Ascending aorta (tissue), 2 donors: Measurements from ENCODE around the gene DNPEP. TPM values are rescaled to one million over a fixed set of nuclear protein-coding genes. Genes with fewer than 3 reads are reported as not detected.

ENCODE experiments used
- DNase-seq, 2 donors: peaks; one replicate each; pipeline ENCODE4 v3.0.0-alpha.2; 2019; ENCODE audit warnings: low spot score in 2 of 2
- H3K27ac ChIP-seq, 2 donors: fragments of 200-600 bp; sonication (generic); one replicate each; pipeline ENCODE4 v1.5.1; 2016 to 2017; ENCODE audit warnings: mild to moderate bottlenecking in 1 of 2
- H3K27me3 ChIP-seq: fragments of 200-600 bp; sonication (generic); one replicate; pipeline ENCODE4 v1.5.1; 2017
- H3K36me3 ChIP-seq, 2 donors: fragments of 200-600 bp; sonication (generic); one replicate each; pipeline ENCODE4 v1.5.1; 2016
- H3K4me1 ChIP-seq, 2 donors: fragments of 200-600 bp; sonication (generic); one replicate each; pipeline ENCODE4 v1.5.1; 2016 to 2017; ENCODE audit warnings: mild to moderate bottlenecking in 1 of 2
- H3K4me3 ChIP-seq, 2 donors: fragments of 200-600 bp; sonication (generic); one replicate each; pipeline ENCODE4 v1.5.1; 2016 to 2017; ENCODE audit warnings: mild to moderate bottlenecking in 1 of 2
- H3K9me3 ChIP-seq, 2 donors: fragments of 200-600 bp; sonication (generic); one replicate each; pipeline ENCODE4 v1.5.1; 2016
- intact Hi-C: fragments of 100-400 bp; cut with DNase I; formaldehyde crosslinking; loops from one replicate; pipeline ENCODE4 v1.15.1; 2023
- total RNA-seq: library from RNA; depleted of rRNA; stranded (reverse); fragments of >200 nt; gene quantifications from one replicate; pipeline ENCODE4 v1.1.0, GENCODE V29; 2016
- TF ChIP-seq, protein P1 (sequence below), 3 experiments: fragments of 200-600 bp in 2 of 3; fragments of 450-650 bp in 1 of 3; sonication (generic) in 2 of 3; IDR thresholded peaks; one replicate each; pipeline ENCODE4 v1.5.1; 2016 to 2019; ENCODE audit warnings: antibody characterized with exemption in 3 of 3, mild to moderate bottlenecking in 1 of 3, moderate library complexity in 1 of 3

The DNPEP gene
- total RNA-seq, 1 donor from 2014 or later: 113 TPM

DNA sequence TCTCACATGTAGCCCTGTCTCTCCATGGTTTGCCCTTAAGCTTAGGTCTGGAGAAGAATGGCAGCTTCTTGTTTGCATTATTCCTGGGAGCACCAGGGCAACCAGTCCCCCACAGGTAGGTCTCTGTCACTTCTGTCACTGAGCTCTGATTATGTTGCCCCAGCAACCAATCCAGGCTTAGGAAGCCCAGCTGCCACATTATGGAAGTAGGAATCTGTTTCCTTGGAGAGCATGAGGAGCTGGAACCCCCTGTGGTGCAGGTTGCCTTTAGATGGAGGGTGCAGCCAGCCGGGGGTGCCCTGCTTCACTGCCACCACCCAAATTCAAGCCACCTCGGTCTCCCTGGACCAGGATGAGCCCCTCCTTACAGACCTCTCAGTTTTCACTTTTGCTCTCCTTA is 60.0 kb downstream of the DNPEP start:
- Histone ChIP-seq H3K36me3 (no peaks in the 10 kb centered on the region), H3K4me3 (no peak overlapping the region), H3K27ac (no peak overlapping the region), H3K4me1 (no peaks in the 10 kb centered on the region), H3K27me3 (peaks cover 5% of the 10 kb centered on the region), H3K9me3 (no peaks in the 10 kb centered on the region)
- TF ChIP-seq, protein P1, sequence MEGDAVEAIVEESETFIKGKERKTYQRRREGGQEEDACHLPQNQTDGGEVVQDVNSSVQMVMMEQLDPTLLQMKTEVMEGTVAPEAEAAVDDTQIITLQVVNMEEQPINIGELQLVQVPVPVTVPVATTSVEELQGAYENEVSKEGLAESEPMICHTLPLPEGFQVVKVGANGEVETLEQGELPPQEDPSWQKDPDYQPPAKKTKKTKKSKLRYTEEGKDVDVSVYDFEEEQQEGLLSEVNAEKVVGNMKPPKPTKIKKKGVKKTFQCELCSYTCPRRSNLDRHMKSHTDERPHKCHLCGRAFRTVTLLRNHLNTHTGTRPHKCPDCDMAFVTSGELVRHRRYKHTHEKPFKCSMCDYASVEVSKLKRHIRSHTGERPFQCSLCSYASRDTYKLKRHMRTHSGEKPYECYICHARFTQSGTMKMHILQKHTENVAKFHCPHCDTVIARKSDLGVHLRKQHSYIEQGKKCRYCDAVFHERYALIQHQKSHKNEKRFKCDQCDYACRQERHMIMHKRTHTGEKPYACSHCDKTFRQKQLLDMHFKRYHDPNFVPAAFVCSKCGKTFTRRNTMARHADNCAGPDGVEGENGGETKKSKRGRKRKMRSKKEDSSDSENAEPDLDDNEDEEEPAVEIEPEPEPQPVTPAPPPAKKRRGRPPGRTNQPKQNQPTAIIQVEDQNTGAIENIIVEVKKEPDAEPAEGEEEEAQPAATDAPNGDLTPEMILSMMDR (IDR thresholded peaks at IDR 0.05): no peak
- intact Hi-C loops: no loop called here
- DNase-seq: no peak

DNA sequence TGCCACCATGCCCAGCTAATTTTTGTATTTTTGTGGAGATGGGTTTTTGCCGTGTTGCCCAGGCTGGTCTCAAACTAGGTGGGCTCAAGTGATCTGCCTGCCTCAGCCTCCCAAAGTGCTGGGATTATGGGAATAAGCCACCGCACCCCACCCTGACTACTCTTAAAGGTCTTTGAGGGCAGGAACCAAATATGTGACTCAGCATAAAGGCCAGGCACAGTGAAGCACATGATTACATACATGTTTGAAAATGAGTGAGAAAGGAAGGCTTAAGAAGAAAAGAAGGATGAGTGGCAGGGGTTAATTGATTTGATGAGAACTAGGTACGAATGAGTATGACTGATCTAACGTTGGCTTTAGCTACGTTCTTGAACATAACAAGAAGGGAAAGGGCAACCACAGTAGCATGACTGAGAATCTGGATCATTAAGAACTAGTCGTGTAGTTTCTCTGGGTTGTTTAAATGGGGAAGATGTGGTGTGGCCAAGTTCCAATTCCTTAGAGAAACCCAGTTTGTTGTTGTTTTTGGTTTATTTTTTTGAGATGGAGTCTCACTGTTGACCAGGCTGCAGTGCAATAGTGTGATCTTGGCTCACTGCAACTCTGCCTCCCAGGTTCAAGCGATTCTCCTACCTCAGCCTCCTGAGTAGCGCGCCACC is 61.9 kb downstream of the DNPEP start:
- no peaks in the 10 kb centered on the region for H3K4me1 ChIP-seq
- no peak overlapping the region for H3K4me3 ChIP-seq
- TF ChIP-seq, protein P1 (IDR thresholded peaks at IDR 0.05): no peak
- no peak overlapping the region for H3K27ac ChIP-seq
- H3K9me3 ChIP-seq: no peaks in the 10 kb centered on the region
- no peaks in the 10 kb centered on the region for H3K27me3 ChIP-seq
- DNase-seq: no peak
- no peaks in the 10 kb centered on the region for H3K36me3 ChIP-seq
- intact Hi-C loops: no loop called here

DNA sequence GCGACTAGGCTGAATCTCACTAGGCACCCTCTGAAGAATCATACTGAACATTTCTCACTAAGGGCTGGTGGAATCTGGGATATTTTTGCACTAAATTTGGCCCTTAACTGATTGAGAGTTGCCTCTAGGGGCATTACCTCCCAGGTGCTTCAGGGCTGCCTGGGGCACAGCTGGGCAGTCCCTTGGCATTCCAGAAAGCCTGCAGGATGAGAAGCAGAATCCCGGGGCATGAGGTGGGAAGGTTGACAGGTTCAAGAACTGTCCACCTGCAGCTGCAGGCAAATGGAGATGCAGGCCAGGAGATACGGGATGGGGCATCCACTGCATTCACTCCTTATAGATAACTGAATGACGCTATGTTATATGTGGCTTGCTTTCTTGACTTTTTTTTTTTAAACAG is 62.6 kb downstream of the DNPEP start:
- H3K4me1 ChIP-seq: no peaks in the 10 kb centered on the region
- DNase-seq: no peak
- no peaks in the 10 kb centered on the region for H3K27me3 ChIP-seq
- H3K27ac ChIP-seq: no peak overlapping the region
- H3K4me3 ChIP-seq: no peak overlapping the region
- H3K36me3 ChIP-seq: no peaks in the 10 kb centered on the region
- no peaks in the 10 kb centered on the region for H3K9me3 ChIP-seq
- TF ChIP-seq, protein P1 (IDR thresholded peaks at IDR 0.05): no peak
- intact Hi-C loops: no loop called here

DNA sequence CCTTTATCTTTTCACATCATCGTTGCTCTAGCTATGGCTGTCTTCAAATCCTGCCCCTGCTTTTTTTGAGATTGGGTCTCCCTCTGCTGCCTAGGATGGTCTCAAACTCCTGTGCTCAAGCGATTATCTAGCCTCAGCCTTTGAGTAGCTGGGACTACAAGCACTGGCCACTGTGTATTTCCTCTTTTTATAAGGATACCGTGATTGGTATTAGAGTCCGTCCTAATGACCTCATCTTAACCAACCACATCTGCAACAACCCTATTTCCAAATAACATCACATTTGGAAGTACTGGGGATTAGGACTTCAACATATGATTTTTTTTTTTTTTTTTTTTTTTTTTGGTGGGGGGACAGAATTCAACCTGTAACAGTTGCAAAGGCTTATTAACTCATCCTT is 64.3 kb downstream of the DNPEP start:
- Histone ChIP-seq H3K9me3 (no peaks in the 10 kb centered on the region), H3K27me3 (no peaks in the 10 kb centered on the region), H3K36me3 (no peaks in the 10 kb centered on the region), H3K4me3 (no peak overlapping the region), H3K27ac (no peak overlapping the region), H3K4me1 (no peaks in the 10 kb centered on the region)
- DNase-seq: no peak
- TF ChIP-seq, protein P1 (IDR thresholded peaks at IDR 0.05): no peak
- intact Hi-C loops: no loop called here

Other genes starting within 250 kb of the DNPEP start
- 21.6 TPM for gene NHEJ1, start 227.1 kb downstream of the DNPEP start, total RNA-seq
- gene SLC23A3, start 217.9 kb downstream of the DNPEP start, total RNA-seq: 14.2 TPM
- 49.4 TPM for gene CNPPD1, start 211.0 kb downstream of the DNPEP start, total RNA-seq
- 83.5 TPM for gene RETREG2, start 209.6 kb downstream of the DNPEP start, total RNA-seq
- 225 TPM for gene ZFAND2B, start 181.1 kb downstream of the DNPEP start, total RNA-seq
- 17.9 TPM for gene ABCB6, start 169.0 kb downstream of the DNPEP start, total RNA-seq
- 135 TPM for gene ATG9A, start 158.3 kb downstream of the DNPEP start, total RNA-seq
- gene ANKZF1, start 158.1 kb downstream of the DNPEP start, total RNA-seq: 53.1 TPM
- 1.8 TPM for gene GLB1L, start 142.5 kb downstream of the DNPEP start, total RNA-seq
- gene STK16, start 142.4 kb downstream of the DNPEP start, total RNA-seq: 15.2 TPM
- not detected for gene TUBA4B, start 134.7 kb downstream of the DNPEP start, total RNA-seq
- gene TUBA4A, start 134.0 kb downstream of the DNPEP start, total RNA-seq: 71.1 TPM
- 51.0 TPM for gene DNAJB2, start 108.5 kb downstream of the DNPEP start, total RNA-seq
- gene PTPRN, start 78.5 kb downstream of the DNPEP start, total RNA-seq: not detected
- not detected for gene RESP18, start 55.2 kb downstream of the DNPEP start, total RNA-seq
- gene DES, start 30.5 kb upstream of the DNPEP start, total RNA-seq: 182 TPM
- gene SPEG, start 46.9 kb upstream of the DNPEP start, total RNA-seq: 390 TPM
- 11.4 TPM for gene GMPPA, start 111.0 kb upstream of the DNPEP start, total RNA-seq
- gene ASIC4, start 126.6 kb upstream of the DNPEP start, total RNA-seq: not detected
- gene CHPF, start 155.9 kb upstream of the DNPEP start, total RNA-seq: 249 TPM
- 6.0 TPM for gene TMEM198, start 156.1 kb upstream of the DNPEP start, total RNA-seq
- 151 TPM for gene OBSL1, start 183.6 kb upstream of the DNPEP start, total RNA-seq
- gene INHA, start 184.4 kb upstream of the DNPEP start, total RNA-seq: not detected
- 138 TPM for gene STK11IP, start 209.9 kb upstream of the DNPEP start, total RNA-seq
- 1.8 TPM for gene SLC4A3, start 239.7 kb upstream of the DNPEP start, total RNA-seq